ENCODE measurements around the gene SLC25A48. TPM values are rescaled to one million over a fixed set of nuclear protein-coding genes. Genes with fewer than 3 reads are reported as not detected.
"Not testable (repeated sequence)": the region's sequence is repeated elsewhere in the genome, so short reads cannot be mapped to it uniquely, and the experiment has no call there.

The SLC25A48 gene
- total and polyA plus RNA-seq, 2 donors (not counting 1 experiment from before 2014, with no cell fraction given) = not detected

DNA sequence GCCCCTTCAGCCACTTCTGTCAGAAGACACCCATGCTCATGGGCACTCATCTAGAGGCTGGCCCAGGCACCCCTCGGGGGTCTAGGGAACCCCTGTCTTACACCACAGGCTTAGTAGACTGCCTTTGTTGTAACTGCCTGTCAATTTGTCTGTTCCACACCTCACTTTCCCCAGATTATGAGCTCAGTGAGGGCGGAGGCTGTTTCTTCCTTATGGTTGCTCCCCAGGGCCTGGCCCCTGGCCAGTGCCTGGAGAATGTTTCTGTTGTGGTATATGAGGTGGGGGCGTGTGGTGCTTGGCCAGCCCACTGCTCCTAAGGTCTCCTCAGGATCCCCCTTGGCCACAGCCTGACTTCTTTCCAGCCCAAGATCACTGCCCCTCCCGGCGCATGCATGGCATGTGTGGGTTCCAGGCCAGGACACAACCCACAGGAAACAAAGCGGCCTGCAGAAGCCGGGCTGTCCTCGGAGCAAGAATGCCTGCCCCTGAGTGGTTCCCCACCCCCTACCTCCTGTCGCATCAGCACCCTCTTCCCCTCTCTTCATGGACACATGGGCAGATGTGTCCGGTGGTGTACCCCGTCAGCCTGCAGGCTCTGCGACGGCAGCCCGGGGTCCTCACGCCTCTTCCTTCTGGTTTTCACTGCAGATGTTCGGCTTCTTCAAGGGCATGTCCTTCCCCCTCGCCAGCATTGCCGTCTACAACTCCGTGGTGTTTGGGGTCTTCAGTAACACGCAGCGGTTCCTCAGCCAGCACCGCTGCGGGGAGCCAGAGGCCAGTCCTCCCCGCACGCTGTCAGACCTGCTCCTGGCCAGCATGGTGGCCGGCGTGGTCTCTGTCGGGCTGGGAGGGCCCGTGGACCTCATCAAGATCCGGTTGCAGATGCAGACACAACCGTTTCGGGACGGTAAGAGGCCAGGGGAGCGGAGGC lies 17.7 kb downstream of the SLC25A48 start:
- no peak overlapping the region for H3K27ac ChIP-seq (ENCODE audit: insufficient read depth, low read length)
- H3K9ac ChIP-seq (ENCODE audit: insufficient read depth, low read length) = no peak overlapping the region
- H3K4me1 ChIP-seq (ENCODE audit: control insufficient read depth, extremely low read depth, insufficient read depth, low read length) = no peaks in the 10 kb centered on the region
- H2AFZ ChIP-seq (ENCODE audit: low read length) = no peak overlapping the region
- TF ChIP-seq EZH2 (IDR thresholded peaks at IDR 0.05; ENCODE audit: low read length, missing control alignments) = no peak
- TF ChIP-seq, protein P1, sequence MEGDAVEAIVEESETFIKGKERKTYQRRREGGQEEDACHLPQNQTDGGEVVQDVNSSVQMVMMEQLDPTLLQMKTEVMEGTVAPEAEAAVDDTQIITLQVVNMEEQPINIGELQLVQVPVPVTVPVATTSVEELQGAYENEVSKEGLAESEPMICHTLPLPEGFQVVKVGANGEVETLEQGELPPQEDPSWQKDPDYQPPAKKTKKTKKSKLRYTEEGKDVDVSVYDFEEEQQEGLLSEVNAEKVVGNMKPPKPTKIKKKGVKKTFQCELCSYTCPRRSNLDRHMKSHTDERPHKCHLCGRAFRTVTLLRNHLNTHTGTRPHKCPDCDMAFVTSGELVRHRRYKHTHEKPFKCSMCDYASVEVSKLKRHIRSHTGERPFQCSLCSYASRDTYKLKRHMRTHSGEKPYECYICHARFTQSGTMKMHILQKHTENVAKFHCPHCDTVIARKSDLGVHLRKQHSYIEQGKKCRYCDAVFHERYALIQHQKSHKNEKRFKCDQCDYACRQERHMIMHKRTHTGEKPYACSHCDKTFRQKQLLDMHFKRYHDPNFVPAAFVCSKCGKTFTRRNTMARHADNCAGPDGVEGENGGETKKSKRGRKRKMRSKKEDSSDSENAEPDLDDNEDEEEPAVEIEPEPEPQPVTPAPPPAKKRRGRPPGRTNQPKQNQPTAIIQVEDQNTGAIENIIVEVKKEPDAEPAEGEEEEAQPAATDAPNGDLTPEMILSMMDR (conservative IDR thresholded peaks at IDR 0.05 in 1 of 2, IDR thresholded peaks at IDR 0.05 in 1 of 2; ENCODE audit: low read depth in 1 of 2, low read length in 2 of 2) = no peak
- no peaks in the 10 kb centered on the region for H3K27me3 ChIP-seq (ENCODE audit: control insufficient read depth, insufficient read depth, low read length)
- no peak for DNase-seq (ENCODE audit: low read depth in 2 of 2)
- H3K4me2 ChIP-seq (ENCODE audit: extremely low read depth, insufficient read depth, low read length) = no peak overlapping the region
- H4K20me1 ChIP-seq (ENCODE audit: control insufficient read depth, extremely low read depth, insufficient read depth, low read length) = no peaks in the 10 kb centered on the region
- no peak overlapping the region for H3K4me3 ChIP-seq (replicated peaks in 1 of 4; ENCODE audit: control extremely low read depth in 1 of 4, insufficient read depth in 1 of 4, low read depth in 3 of 4, low read length in 4 of 4)
- H3K36me3 ChIP-seq (ENCODE audit: control insufficient read depth, insufficient read depth, low read length) = no peaks in the 10 kb centered on the region
- H3K79me2 ChIP-seq (ENCODE audit: control insufficient read depth, insufficient read depth, low read length) = no peaks in the 10 kb centered on the region
- no peaks in the 10 kb centered on the region for H3K9me3 ChIP-seq (ENCODE audit: control insufficient read depth, insufficient read depth, low read depth, low read length)

DNA sequence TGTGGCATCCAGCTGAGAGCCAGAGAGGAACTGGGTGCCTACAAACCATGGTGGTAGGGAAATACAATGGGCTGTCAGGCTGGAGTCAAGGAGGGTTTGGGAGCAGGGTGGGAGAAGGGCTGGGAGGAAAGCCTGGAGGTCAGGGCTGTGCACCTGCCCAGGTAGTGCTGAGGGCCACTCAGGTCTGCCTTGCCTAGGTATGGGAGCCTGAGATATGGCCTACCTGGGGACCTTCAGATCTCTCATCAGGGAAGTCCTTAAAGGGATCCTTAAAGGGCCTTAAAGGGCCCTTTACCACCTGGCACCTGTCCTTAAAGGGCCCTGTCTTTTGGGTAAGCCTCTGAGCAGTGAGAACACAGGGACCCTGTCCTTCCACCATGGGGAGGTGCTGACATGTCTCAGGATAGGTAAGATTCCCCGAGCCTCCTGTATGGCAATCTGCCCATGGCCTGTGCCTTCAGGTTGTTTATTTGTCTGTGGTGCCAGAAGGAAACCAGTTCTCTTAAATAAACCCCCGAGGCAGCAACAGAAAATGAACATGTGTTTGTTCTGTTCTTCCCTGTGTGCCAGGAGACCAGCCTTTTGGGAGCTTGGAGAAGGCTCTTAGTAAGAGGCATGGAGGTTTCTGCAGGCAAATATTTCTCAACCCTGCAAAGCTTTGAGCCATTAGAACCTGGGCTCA lies 23.3 kb downstream of the SLC25A48 start:
- Histone ChIP-seq H3K9ac (ENCODE audit: insufficient read depth, low read length) (no peak overlapping the region), H3K36me3 (ENCODE audit: control insufficient read depth, insufficient read depth, low read length) (no peaks in the 10 kb centered on the region), H4K20me1 (ENCODE audit: control insufficient read depth, extremely low read depth, insufficient read depth, low read length) (no peaks in the 10 kb centered on the region), H3K27me3 (ENCODE audit: control insufficient read depth, insufficient read depth, low read length) (no peaks in the 10 kb centered on the region), H3K27ac (ENCODE audit: insufficient read depth, low read length) (no peak overlapping the region), H3K9me3 (ENCODE audit: control insufficient read depth, insufficient read depth, low read depth, low read length) (no peaks in the 10 kb centered on the region), H3K4me1 (ENCODE audit: control insufficient read depth, extremely low read depth, insufficient read depth, low read length) (no peaks in the 10 kb centered on the region), H2AFZ (ENCODE audit: low read length) (no peak overlapping the region), H3K79me2 (ENCODE audit: control insufficient read depth, insufficient read depth, low read length) (no peaks in the 10 kb centered on the region), H3K4me2 (ENCODE audit: extremely low read depth, insufficient read depth, low read length) (no peak overlapping the region), H3K4me3 (replicated peaks in 1 of 4; ENCODE audit: control extremely low read depth in 1 of 4, insufficient read depth in 1 of 4, low read depth in 3 of 4, low read length in 4 of 4) (no peak overlapping the region)
- TF ChIP-seq EZH2 (IDR thresholded peaks at IDR 0.05; ENCODE audit: low read length, missing control alignments) = no peak
- TF ChIP-seq, protein P1 (conservative IDR thresholded peaks at IDR 0.05 in 1 of 2, IDR thresholded peaks at IDR 0.05 in 1 of 2; ENCODE audit: low read depth in 1 of 2, low read length in 2 of 2) = no peak
- no peak for DNase-seq (ENCODE audit: low read depth in 2 of 2)

DNA sequence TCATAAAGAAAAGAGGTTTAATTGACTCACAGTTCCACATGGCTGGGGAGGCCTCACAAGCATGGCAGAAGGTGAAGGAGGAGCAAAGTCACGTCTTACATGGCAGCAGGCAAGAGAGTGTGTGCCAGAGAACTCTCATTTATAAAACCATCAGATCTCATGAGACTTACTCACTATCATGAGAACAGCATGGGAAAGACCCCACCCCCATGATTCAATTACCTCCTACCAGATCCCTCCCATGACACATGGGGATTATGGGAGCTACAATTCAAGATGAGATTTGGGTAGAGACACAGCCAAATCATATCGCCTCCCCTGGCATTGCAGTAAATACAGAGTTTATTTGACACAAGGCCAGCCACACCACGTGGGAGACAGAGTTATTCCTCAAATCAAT lies 24.7 kb downstream of the SLC25A48 start:
- DNase-seq (ENCODE audit: low read depth in 2 of 2); H3K79me2 ChIP-seq (ENCODE audit: control insufficient read depth, insufficient read depth, low read length); H3K9me3 ChIP-seq (ENCODE audit: control insufficient read depth, insufficient read depth, low read depth, low read length); H2AFZ ChIP-seq (ENCODE audit: low read length); H3K27ac ChIP-seq (ENCODE audit: insufficient read depth, low read length); H3K27me3 ChIP-seq (ENCODE audit: control insufficient read depth, insufficient read depth, low read length); H3K4me2 ChIP-seq (ENCODE audit: extremely low read depth, insufficient read depth, low read length); H3K36me3 ChIP-seq (ENCODE audit: control insufficient read depth, insufficient read depth, low read length); H3K4me3 ChIP-seq (replicated peaks in 1 of 4; ENCODE audit: control extremely low read depth in 1 of 4, insufficient read depth in 1 of 4, low read depth in 3 of 4, low read length in 4 of 4); H3K4me1 ChIP-seq (ENCODE audit: control insufficient read depth, extremely low read depth, insufficient read depth, low read length); H4K20me1 ChIP-seq (ENCODE audit: control insufficient read depth, extremely low read depth, insufficient read depth, low read length); H3K9ac ChIP-seq (ENCODE audit: insufficient read depth, low read length): not testable (repeated sequence)

Data from fibroblast of lung (primary cell).